ENCODE data around the gene TCF12.

The TCF12 gene

GRCh38 chr15:57185507-57186074 lies 267.1 kb downstream of the TCF12 start:
- H3K27ac ChIP-seq (ENCODE audit: insufficient read depth, low read length, poor library complexity, severe bottlenecking) = no peak overlapping the region
- H3K4me3 ChIP-seq (ENCODE audit: insufficient read depth, low read depth, low read length, poor library complexity, severe bottlenecking) = no peak overlapping the region
- H3K27me3 ChIP-seq (replicated peaks; ENCODE audit: control insufficient read depth, insufficient read depth, low read length, poor library complexity, severe bottlenecking) = no peaks in the 10 kb centered on the region
- no peaks in the 10 kb centered on the region for H3K4me1 ChIP-seq (ENCODE audit: control insufficient read depth, insufficient read depth, low read length, poor library complexity, severe bottlenecking)
- no peak for DNase-seq
- H3K36me3 ChIP-seq (ENCODE audit: control insufficient read depth, insufficient read depth, low read length) = no peaks in the 10 kb centered on the region
- no peaks in the 10 kb centered on the region for H3K9me3 ChIP-seq (ENCODE audit: control insufficient read depth, low read length)

- no peaks in the 10 kb centered on the region for H3K4me1 ChIP-seq (ENCODE audit: control insufficient read depth, insufficient read depth, low read length, poor library complexity, severe bottlenecking)
- no peak for DNase-seq
- peaks cover 5% of the 10 kb centered on the region for H3K36me3 ChIP-seq (ENCODE audit: control insufficient read depth, insufficient read depth, low read length)
- no peak overlapping the region for H3K27ac ChIP-seq (ENCODE audit: insufficient read depth, low read length, poor library complexity, severe bottlenecking)
- no peak overlapping the region for H3K4me3 ChIP-seq (ENCODE audit: insufficient read depth, low read depth, low read length, poor library complexity, severe bottlenecking)
- no peaks in the 10 kb centered on the region for H3K27me3 ChIP-seq (replicated peaks; ENCODE audit: control insufficient read depth, insufficient read depth, low read length, poor library complexity, severe bottlenecking)
- H3K9me3 ChIP-seq (ENCODE audit: control insufficient read depth, low read length) = no peaks in the 10 kb centered on the region
Measured at GRCh38 chr15:57189466-57189865, 271.0 kb downstream of the TCF12 start.

GRCh38 chr15:57190208-57190607 lies 271.8 kb downstream of the TCF12 start:
- Histone ChIP-seq H3K27ac (ENCODE audit: insufficient read depth, low read length, poor library complexity, severe bottlenecking) (no peak overlapping the region), H3K27me3 (replicated peaks; ENCODE audit: control insufficient read depth, insufficient read depth, low read length, poor library complexity, severe bottlenecking) (no peaks in the 10 kb centered on the region), H3K9me3 (ENCODE audit: control insufficient read depth, low read length) (no peaks in the 10 kb centered on the region), H3K36me3 (ENCODE audit: control insufficient read depth, insufficient read depth, low read length) (peaks cover 5% of the 10 kb centered on the region), H3K4me1 (ENCODE audit: control insufficient read depth, insufficient read depth, low read length, poor library complexity, severe bottlenecking) (no peaks in the 10 kb centered on the region), H3K4me3 (ENCODE audit: insufficient read depth, low read depth, low read length, poor library complexity, severe bottlenecking) (no peak overlapping the region)
- DNase-seq = no peak

GRCh38 chr15:57193161-57193560 lies 274.7 kb downstream of the TCF12 start:
- Histone ChIP-seq H3K4me3 (ENCODE audit: insufficient read depth, low read depth, low read length, poor library complexity, severe bottlenecking) (no peak overlapping the region), H3K36me3 (ENCODE audit: control insufficient read depth, insufficient read depth, low read length) (peaks cover 5% of the 10 kb centered on the region), H3K9me3 (ENCODE audit: control insufficient read depth, low read length) (no peaks in the 10 kb centered on the region)

GRCh38 chr15:57195326-57195725 lies 276.9 kb downstream of the TCF12 start:
- no peak for DNase-seq
- Histone ChIP-seq H3K36me3 (ENCODE audit: control insufficient read depth, insufficient read depth, low read length) (peaks cover 5% of the 10 kb centered on the region), H3K9me3 (ENCODE audit: control insufficient read depth, low read length) (no peaks in the 10 kb centered on the region), H3K4me1 (ENCODE audit: control insufficient read depth, insufficient read depth, low read length, poor library complexity, severe bottlenecking) (no peaks in the 10 kb centered on the region), H3K27ac (ENCODE audit: insufficient read depth, low read length, poor library complexity, severe bottlenecking) (no peak overlapping the region), H3K27me3 (replicated peaks; ENCODE audit: control insufficient read depth, insufficient read depth, low read length, poor library complexity, severe bottlenecking) (no peaks in the 10 kb centered on the region), H3K4me3 (ENCODE audit: insufficient read depth, low read depth, low read length, poor library complexity, severe bottlenecking) (no peak overlapping the region)

More at GRCh38 chr15:57193161-57193560, 274.7 kb downstream of the TCF12 start:
- H3K27ac ChIP-seq (ENCODE audit: insufficient read depth, low read length, poor library complexity, severe bottlenecking) = no peak overlapping the region
- H3K4me1 ChIP-seq (ENCODE audit: control insufficient read depth, insufficient read depth, low read length, poor library complexity, severe bottlenecking) = no peaks in the 10 kb centered on the region
- H3K27me3 ChIP-seq (replicated peaks; ENCODE audit: control insufficient read depth, insufficient read depth, low read length, poor library complexity, severe bottlenecking) = no peaks in the 10 kb centered on the region
- no peak for DNase-seq

GRCh38 chr15:57196865-57197264 lies 278.4 kb downstream of the TCF12 start:
- no peaks in the 10 kb centered on the region for H3K4me1 ChIP-seq (ENCODE audit: control insufficient read depth, insufficient read depth, low read length, poor library complexity, severe bottlenecking)
- H3K27me3 ChIP-seq (replicated peaks; ENCODE audit: control insufficient read depth, insufficient read depth, low read length, poor library complexity, severe bottlenecking) = no peaks in the 10 kb centered on the region
- H3K27ac ChIP-seq (ENCODE audit: insufficient read depth, low read length, poor library complexity, severe bottlenecking) = no peak overlapping the region
- H3K4me3 ChIP-seq (ENCODE audit: insufficient read depth, low read depth, low read length, poor library complexity, severe bottlenecking) = no peak overlapping the region
- H3K36me3 ChIP-seq (ENCODE audit: control insufficient read depth, insufficient read depth, low read length) = peaks cover 2% of the 10 kb centered on the region
- H3K9me3 ChIP-seq (ENCODE audit: control insufficient read depth, low read length) = no peaks in the 10 kb centered on the region
- DNase-seq = no peak

GRCh38 chr15:57198131-57198530 lies 279.7 kb downstream of the TCF12 start:
- H3K9me3 ChIP-seq (ENCODE audit: control insufficient read depth, low read length) = no peaks in the 10 kb centered on the region

GRCh38 chr15:57198654-57199291 lies 280.3 kb downstream of the TCF12 start:
- Histone ChIP-seq H3K36me3 (ENCODE audit: control insufficient read depth, insufficient read depth, low read length) (no peaks in the 10 kb centered on the region), H3K9me3 (ENCODE audit: control insufficient read depth, low read length) (no peaks in the 10 kb centered on the region), H3K4me1 (ENCODE audit: control insufficient read depth, insufficient read depth, low read length, poor library complexity, severe bottlenecking) (no peaks in the 10 kb centered on the region), H3K27ac (ENCODE audit: insufficient read depth, low read length, poor library complexity, severe bottlenecking) (no peak overlapping the region), H3K4me3 (ENCODE audit: insufficient read depth, low read depth, low read length, poor library complexity, severe bottlenecking) (no peak overlapping the region), H3K27me3 (replicated peaks; ENCODE audit: control insufficient read depth, insufficient read depth, low read length, poor library complexity, severe bottlenecking) (no peaks in the 10 kb centered on the region)
- no peak for DNase-seq

More at GRCh38 chr15:57198131-57198530, 279.7 kb downstream of the TCF12 start:
- Histone ChIP-seq H3K4me1 (ENCODE audit: control insufficient read depth, insufficient read depth, low read length, poor library complexity, severe bottlenecking) (no peaks in the 10 kb centered on the region), H3K27me3 (replicated peaks; ENCODE audit: control insufficient read depth, insufficient read depth, low read length, poor library complexity, severe bottlenecking) (no peaks in the 10 kb centered on the region), H3K4me3 (ENCODE audit: insufficient read depth, low read depth, low read length, poor library complexity, severe bottlenecking) (no peak overlapping the region), H3K36me3 (ENCODE audit: control insufficient read depth, insufficient read depth, low read length) (no peaks in the 10 kb centered on the region), H3K27ac (ENCODE audit: insufficient read depth, low read length, poor library complexity, severe bottlenecking) (no peak overlapping the region)
- no peak for DNase-seq

GRCh38 chr15:57201578-57201977 lies 283.1 kb downstream of the TCF12 start:
- Histone ChIP-seq H3K27ac (ENCODE audit: insufficient read depth, low read length, poor library complexity, severe bottlenecking) (no peak overlapping the region), H3K36me3 (ENCODE audit: control insufficient read depth, insufficient read depth, low read length) (no peaks in the 10 kb centered on the region), H3K27me3 (replicated peaks; ENCODE audit: control insufficient read depth, insufficient read depth, low read length, poor library complexity, severe bottlenecking) (no peaks in the 10 kb centered on the region), H3K9me3 (ENCODE audit: control insufficient read depth, low read length) (no peaks in the 10 kb centered on the region), H3K4me1 (ENCODE audit: control insufficient read depth, insufficient read depth, low read length, poor library complexity, severe bottlenecking) (no peaks in the 10 kb centered on the region), H3K4me3 (ENCODE audit: insufficient read depth, low read depth, low read length, poor library complexity, severe bottlenecking) (no peak overlapping the region)
- DNase-seq = no peak

GRCh38 chr15:57203906-57204305 lies 285.5 kb downstream of the TCF12 start:
- H3K4me1 ChIP-seq (ENCODE audit: control insufficient read depth, insufficient read depth, low read length, poor library complexity, severe bottlenecking) = no peaks in the 10 kb centered on the region
- no peaks in the 10 kb centered on the region for H3K9me3 ChIP-seq (ENCODE audit: control insufficient read depth, low read length)
- DNase-seq = no peak
- no peaks in the 10 kb centered on the region for H3K36me3 ChIP-seq (ENCODE audit: control insufficient read depth, insufficient read depth, low read length)
- no peak overlapping the region for H3K4me3 ChIP-seq (ENCODE audit: insufficient read depth, low read depth, low read length, poor library complexity, severe bottlenecking)
- no peaks in the 10 kb centered on the region for H3K27me3 ChIP-seq (replicated peaks; ENCODE audit: control insufficient read depth, insufficient read depth, low read length, poor library complexity, severe bottlenecking)
- H3K27ac ChIP-seq (ENCODE audit: insufficient read depth, low read length, poor library complexity, severe bottlenecking) = no peak overlapping the region
